HG02885 (cell line): Measurements from ENCODE around the gene ETV6.

ENCODE experiments used
- ATAC-seq: cut with Tn5 transposase; IDR thresholded peaks from one replicate; pipeline ENCODE4 v1.9.1; 2021; ENCODE audit warnings: mild to moderate bottlenecking; ENCODE audit not compliant: unreplicated experiment, poor library complexity

Gene ETV6

GRCh38 chr12:11641522-11641921, 8.0 kb upstream of the ETV6 start:
- ATAC-seq: no peak

DNA sequence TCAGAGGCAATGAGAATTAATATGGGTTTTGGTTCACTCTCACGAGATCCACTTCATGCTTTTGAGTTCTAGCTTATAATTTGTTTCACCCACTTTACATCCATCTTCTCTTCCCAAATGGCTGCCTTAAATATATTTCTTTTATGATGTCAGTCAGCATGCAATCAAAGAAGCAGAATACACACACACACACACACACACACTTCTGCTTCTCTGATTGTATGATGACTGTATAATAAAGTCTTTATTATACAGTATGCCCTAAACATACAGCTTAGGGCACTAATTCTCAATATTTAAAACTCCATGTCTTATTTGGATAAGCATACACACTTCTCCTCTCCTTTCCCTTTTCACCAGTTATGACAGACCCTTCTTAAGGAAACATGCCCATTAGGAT, 6.7 kb upstream of the ETV6 start:
- ATAC-seq: no peak

GRCh38 chr12:11645391-11645790, 4.1 kb upstream of the ETV6 start:
- no peak for ATAC-seq

GRCh38 chr12:11648514-11649412, 711 bp upstream of the ETV6 start:
- peak; percentile 25 for ATAC-seq

- ATAC-seq: no peak
Observed at GRCh38 chr12:11650286-11651281, 1.1 kb downstream of the ETV6 start.

GRCh38 chr12:11651381-11651780, 1.9 kb downstream of the ETV6 start:
- ATAC-seq: no peak

DNA sequence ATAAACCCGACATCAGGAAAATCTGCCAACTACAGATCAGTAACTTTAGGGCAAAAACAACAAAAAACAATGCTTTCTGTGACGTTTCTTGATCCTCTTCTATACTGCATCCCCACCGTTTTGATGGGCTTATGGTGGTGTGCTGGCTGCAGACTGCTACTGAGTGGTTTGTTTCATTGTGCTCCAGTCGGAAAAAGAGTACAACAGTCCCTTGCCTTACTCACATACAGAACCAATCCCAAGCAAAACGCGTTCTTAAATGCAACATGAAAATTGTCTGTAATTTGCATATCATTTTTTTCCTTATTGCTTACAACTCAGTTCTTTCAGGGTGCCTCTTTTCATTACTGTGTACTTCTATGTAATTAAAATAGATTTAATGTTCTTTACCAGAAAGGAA, 2.3 kb downstream of the ETV6 start:
- ATAC-seq: no peak

DNA sequence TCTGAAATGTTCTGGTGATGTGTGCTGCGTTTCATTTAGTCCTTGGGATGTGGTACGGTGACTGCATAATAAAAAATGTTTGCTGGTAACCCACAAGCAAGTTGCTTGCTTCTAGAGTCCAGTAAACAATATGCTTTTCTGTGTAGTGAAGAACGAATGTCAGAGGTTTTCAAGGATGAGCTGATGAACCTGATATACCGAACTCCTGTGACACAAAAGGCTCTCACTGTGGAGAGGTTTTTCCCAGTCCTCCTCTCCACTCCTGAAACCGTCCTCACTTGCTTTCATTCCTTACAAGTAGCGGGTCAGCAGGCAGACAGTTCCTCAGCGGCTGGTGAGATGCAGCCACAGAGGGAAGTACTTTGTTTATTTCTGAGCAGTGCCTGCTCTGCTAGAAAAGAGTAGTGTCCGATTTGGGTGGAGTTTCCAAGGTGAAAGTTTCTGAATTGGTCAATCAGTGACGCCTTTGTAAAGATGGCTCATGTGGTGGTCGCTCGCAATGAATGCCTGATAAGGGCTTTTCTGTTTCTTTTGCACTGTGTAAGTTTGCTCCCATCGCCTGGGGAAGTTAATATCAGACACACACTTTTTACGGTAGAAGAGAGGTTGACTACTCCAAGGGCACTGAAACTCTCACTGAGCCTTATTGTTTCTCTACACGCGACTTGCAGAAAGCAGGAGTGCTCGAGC, 3.0 kb downstream of the ETV6 start:
- peak; percentile 31 for ATAC-seq

GRCh38 chr12:11653215-11653753, 3.8 kb downstream of the ETV6 start:
- peak; percentile 31 for ATAC-seq

DNA sequence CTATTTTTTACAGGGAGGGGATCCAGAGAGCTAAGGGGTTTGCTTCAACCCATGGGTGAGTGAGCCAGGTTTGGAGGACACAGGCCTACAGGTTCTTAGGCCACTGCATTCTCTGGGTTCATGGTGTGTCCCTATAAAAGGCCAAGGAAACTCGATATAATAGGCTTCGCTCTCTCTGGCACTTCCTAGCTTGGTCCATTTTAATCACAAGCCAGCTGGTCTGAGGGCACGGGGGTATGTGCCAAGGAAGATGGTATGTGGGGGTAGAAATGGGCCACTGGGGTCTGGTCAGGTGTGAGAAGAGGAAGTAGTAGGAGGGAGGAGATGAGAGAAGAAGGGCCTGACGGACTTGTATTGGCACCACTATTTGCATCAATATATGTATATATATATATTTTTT, 4.9 kb downstream of the ETV6 start:
- ATAC-seq: no peak

- no peak for ATAC-seq
Observed at GRCh38 chr12:11654802-11655201, 5.3 kb downstream of the ETV6 start.

GRCh38 chr12:11655842-11656241, 6.4 kb downstream of the ETV6 start:
- no peak for ATAC-seq

DNA sequence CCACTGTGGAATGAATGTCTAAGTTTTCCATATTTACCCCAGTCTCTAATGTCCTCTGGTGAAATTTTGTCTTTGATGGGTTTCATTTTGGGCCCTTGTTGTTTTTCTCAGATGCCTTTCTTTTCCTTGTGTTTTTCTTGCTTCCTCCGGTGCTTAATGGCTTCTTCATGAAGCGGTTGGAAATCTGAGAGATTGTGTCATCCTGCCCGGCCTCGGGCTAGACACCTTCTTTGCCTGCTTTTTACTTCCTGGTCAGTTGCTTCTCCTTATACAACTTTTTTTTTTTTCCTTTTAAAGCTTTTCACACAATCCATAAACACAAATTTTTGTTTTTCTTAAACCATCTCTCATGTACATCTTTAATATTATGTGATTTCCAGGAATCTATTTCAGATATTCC, 7.1 kb downstream of the ETV6 start:
- ATAC-seq: no peak

- ATAC-seq: no peak
Observed at GRCh38 chr12:11657511-11657910, 8.0 kb downstream of the ETV6 start.

- ATAC-seq: no peak
Observed at GRCh38 chr12:11658791-11659190, 9.3 kb downstream of the ETV6 start.

- no peak for ATAC-seq
Observed at GRCh38 chr12:11660624-11661023, 11.2 kb downstream of the ETV6 start.

GRCh38 chr12:11661491-11662089, 12.1 kb downstream of the ETV6 start:
- ATAC-seq: no peak

DNA sequence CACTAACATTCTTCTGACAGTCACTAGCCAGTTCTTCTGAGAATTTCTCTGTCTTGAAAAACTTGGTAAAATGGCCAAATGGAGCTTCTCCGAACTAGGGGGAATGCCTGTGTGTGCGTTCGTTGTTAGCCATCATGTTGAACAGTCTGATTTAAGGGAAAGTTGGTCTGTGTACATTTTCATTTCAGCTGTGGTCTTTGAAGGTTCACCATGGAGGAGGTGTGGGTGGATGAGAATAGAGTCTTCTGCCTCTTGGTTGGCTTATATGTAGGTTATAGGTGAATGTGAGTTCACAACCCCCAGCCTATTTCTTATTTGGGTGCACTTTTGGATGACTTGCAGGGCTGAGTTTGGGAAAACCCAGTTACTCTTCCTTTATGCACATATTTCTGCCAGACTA, 12.9 kb downstream of the ETV6 start:
- ATAC-seq: no peak

DNA sequence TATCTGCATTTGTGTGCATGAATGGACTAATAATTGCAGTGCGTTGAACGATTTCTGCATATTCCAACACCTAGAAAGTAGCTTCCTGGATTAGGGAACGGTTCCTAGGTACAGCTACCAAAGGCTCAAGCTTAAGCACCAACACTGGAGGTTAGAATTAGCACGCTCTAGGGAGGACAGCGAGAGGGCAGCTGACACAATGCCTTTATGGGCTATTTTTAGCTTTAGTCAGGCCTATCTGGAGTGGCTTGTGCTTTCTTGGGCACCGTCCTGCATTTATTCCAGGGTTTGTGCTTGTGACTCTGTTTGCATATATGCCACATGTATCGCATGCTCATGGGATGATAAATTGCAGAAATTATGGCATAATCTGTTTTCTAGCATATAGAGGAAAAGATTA, 13.7 kb downstream of the ETV6 start:
- ATAC-seq: no peak

GRCh38 chr12:11664101-11664500, 14.6 kb downstream of the ETV6 start:
- no peak for ATAC-seq
